GM18909 (cell line): Measurements from ENCODE around the gene ARHGAP35.
"Not testable (repeated sequence)": the region's sequence is repeated elsewhere in the genome, so short reads cannot be mapped to it uniquely, and the experiment has no call there.

ENCODE experiments used
- ATAC-seq: cut with Tn5 transposase; IDR thresholded peaks from one replicate; pipeline ENCODE4 v1.9.1; 2021; ENCODE audit warnings: mild to moderate bottlenecking; ENCODE audit not compliant: unreplicated experiment, poor library complexity

The ARHGAP35 gene

DNA sequence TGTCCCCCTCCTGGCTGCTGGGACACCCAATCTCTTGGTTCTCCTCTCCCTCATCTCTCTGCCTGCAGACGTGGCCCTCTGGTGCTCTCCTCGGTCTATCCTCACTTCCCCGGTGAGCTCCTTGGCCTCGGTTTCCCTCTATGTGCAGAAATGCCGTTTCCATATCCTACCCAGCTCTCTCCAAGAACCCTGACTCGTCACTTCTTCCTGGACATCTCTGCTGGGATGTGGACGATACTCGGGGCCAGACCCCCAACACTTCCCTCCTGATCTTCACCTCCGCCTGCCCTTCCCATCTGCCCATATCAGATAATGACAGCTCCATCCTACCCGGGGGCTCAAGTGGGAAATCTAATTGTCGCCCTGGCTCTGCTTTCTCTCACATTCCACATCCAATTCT lies 18.0 kb upstream of the ARHGAP35 start:
- ATAC-seq, result no peak

DNA sequence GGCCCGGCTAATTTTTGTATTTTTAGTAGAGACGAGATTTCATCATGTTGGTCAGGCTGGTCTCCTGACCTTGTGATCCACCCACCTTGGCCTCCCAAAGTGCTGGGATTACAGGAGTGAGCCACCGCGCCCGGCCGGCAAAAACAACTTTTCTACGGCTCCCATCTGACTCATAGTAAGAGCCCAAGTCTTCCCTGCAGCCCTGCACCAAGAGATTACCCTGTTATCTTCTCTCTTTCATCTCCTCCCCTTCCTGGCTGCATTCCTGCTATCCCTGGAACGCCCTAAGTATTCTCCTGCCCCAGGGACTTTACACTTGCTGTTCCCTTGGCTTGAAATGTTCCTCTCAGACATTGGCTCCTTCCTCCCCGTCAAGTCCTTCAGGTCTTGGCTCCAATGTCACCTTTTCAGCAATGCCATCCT lies 16.7 kb upstream of the ARHGAP35 start:
- ATAC-seq, result no peak

DNA sequence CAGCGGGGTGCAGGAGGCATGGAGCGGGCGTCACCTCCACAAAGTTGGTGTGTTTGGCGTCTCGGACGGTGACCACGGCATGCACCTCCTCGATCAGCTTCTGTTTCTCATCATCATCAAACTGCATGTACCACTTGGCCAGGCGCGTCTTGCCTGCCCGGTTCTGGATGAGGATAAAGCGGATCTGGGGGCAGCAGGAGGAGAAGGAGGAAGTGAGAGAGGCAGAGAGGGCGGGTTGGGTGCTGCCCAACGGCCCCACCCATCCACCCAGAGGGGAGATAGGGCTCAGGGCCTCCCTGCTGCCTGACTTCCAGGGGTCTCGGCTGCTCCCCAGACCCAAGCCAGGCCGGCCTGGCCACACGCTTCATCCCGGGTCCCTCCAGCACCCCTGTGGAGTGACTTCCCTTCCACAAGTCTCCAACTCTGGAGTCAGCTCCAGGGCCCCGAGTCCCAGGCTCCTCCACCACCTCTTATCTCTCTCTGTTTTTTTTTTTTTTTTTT lies 14.8 kb upstream of the ARHGAP35 start:
- ATAC-seq, result no peak

DNA sequence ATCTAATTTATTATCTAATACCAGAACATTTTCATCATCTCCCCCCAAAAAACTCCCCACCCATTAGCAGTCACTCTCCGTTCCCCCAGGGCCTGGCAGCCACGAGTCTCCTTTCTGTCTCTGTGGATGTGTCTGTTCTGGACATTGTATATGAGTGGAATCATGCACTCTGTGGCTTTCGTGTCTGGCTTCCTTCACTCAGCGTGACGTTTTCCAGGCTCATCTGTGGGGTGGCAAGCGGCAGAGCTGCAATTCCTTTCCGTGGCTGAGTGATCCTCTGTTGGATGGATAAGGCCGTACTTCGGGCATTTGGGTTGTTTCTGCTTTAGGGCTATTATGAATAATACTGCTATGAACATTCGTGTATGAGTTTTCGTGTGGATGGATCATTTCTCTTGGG lies 13.3 kb upstream of the ARHGAP35 start:
- no peak for ATAC-seq

DNA sequence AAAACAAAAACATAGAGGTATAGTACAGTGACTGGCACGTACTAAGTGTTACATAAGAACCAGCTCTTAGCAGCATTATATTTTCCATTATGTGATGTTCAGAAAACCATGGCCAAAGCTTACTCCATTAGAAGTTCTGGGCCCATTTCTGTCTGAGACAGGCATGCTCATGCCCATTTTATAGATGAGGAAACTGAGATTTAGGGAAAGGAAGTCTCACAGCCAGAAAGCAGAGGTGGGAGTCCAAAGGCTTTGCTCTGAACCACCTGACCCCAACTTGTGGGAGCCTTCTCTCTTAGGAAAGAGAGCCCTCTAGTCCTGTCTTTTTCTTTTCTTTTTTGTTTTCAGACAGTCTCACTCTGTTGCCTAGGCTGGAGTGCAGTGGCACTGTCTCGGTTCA lies 12.4 kb upstream of the ARHGAP35 start:
- ATAC-seq, result no peak

DNA sequence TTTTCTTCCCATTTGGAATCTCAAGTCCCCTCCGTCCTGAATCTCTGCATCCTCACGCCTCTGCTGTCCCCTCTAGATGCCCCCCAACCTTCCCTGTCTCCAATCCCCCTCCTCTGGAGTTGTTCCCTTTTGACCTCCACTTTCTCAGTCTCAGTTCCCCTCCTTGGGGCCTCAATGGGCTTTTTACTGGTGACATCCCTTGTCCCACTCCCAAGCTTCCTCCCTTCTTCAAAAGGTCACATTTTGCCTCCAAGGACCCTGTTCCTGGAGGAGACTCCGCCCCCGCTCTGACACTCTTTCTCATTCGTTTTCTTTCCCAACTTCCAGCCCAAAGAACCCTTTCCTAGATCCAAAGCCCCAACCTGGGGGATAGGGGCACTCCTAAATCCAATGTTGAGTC lies 11.2 kb upstream of the ARHGAP35 start:
- no peak for ATAC-seq

DNA sequence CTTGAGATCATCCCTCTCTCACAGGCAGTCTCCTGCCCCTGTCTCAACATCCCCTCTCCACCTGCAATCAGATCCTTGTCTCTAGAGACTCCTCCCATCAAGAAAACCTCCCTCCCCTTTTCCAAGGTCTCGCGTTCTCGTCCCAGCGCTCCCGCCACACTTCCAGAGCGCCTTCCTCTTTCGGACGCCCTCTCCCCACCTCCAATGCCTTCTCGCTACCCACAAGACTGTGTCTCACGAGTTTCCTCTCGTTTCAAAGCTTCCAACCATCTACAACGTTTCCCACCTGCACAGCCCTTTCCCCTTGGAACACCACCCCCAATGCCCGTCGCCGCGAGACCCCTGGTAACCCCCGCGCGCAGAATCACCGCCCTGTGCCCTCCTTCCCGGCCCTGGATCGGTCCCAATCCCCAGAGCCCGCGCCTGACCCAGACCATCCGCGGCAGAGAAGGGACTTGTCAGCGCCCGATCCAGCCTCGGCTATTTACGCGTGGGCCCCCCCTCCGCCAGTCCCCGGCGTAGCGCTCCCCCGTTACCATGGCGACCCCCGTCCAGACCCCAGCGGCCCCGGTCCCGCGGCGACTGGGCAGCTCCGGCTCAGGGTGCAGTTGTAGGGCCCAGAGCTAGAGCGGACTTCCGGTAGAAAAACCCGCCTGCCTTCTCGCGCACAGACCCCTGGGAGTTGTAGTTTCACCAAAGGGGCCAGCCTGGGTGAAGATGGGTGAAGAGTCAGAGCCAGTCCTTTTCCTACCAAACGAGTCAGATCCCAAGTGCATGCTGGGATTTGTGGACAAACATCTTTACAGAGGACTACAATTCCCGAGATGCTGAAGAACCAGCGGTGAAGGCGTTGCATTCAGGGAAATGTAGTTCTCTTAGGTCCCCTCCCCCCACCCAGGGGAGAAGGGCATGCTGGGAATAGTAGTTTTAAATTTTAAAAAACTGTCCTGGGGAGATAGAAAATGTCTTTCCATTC lies 10.3 kb upstream of the ARHGAP35 start, which contains the start of gene AP2S1:
AP2S1 (minus strand) TSS at position 619 of the 976 bp plus-strand sequence; CDS start at position 539, 80 bp downstream.
- peak; percentile 92 for ATAC-seq

DNA sequence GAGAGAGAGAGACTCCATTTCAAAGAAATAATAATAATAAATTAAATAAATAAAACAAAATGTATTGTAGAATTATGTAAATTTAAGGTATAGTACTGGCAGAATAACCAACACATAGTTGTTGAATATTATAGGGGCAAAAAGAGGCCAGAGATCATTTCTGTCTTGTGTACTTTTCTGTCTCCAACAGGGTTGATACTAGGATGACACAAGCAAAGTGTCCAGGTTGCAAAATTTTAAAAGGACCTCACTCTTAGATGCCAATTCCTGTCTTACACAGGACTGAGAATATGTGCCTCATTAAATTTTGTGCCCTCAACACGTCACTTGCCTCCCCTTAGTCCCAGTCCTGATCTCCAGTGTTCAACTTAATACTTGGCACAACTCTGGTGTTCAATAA lies 8.0 kb upstream of the ARHGAP35 start:
- ATAC-seq, result no peak

DNA sequence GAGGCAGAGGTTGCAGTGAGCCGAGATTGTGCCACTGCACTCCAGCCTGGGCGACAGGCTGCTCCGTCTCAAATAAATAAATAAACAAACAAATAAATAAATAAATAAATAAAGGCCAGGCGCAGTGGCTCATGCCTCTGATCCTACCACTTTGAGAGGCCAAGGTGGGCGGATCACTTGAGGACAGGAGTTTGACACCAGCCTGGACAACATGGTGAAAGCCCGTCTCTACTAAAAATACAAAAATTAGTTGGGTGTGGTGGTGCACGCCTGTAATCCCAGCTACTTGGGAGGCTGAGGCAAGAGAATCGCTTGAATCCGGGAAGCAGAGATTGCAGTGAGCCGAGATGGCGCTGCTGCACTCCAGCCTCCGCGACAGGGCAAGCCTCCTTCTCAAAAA lies 6.1 kb upstream of the ARHGAP35 start:
- not testable (repeated sequence) for ATAC-seq

DNA sequence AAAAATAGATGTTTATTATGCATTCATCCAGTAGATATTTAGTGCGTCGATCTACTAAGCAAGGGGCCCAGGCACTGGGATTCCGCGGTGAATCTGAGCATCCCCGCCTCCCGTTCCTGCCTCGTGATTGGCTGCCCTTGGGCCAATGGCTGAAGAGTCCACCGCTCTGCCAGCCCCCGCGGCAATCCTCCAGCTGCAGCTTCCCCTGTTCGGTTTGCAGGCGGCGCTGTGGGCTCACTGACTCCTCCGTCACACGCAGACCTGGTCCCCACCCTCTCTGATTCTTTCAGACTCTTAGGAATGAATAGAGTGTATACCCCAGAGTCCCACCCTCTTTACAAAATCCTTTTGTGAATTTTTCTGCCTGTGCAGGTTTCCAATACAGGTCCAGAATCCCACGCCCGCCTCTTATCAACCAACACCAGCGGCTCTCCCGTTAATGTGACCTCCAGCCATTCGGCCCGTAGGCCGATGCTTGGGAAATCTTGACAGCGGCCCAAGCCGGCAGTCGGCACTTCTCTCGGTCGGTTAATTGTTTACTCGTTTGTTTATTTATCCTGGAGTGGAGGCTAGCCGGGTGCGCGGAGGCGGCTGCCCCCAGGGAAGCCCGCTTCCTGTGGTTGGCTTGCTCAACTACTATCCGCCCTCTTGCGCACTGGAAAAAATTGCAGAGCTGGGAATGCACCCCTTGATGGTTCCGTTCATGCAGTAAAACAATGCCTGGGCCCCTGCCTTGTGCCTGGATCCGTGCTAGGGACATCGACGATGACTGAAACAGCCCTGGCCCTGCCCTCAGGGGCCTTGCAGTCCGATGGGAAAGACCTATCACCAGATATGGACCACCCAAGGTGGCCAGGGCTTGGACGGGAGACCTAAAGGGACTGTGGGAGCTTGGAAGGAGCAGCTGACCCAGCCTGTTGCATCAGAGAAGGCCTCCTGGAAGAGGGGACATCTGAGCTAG lies 4.5 kb upstream of the ARHGAP35 start:
- ATAC-seq, result peak; percentile 36

DNA sequence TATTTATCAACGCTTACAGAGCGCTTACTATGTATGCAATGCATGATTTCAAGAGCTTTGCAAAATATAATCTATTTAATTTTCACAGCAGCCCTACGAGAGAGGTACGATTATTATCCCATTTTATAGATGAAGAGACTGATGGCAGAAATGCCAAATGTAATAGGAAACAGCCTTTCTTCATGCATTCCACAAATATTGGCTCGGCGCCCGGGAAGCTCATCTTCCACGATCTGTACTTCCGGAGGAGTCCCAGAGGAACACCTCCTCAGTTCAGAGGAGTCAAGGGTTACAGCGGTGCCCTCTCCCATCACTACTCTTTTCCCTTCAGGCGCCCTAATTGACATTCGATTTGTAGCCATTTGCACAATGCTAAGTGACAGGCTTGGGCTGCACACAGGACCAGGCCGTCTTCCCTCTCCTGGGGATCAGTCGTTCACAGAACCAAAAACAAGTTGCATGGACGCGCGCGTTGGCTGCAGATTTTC lies 1.1 kb upstream of the ARHGAP35 start:
- no peak for ATAC-seq

DNA sequence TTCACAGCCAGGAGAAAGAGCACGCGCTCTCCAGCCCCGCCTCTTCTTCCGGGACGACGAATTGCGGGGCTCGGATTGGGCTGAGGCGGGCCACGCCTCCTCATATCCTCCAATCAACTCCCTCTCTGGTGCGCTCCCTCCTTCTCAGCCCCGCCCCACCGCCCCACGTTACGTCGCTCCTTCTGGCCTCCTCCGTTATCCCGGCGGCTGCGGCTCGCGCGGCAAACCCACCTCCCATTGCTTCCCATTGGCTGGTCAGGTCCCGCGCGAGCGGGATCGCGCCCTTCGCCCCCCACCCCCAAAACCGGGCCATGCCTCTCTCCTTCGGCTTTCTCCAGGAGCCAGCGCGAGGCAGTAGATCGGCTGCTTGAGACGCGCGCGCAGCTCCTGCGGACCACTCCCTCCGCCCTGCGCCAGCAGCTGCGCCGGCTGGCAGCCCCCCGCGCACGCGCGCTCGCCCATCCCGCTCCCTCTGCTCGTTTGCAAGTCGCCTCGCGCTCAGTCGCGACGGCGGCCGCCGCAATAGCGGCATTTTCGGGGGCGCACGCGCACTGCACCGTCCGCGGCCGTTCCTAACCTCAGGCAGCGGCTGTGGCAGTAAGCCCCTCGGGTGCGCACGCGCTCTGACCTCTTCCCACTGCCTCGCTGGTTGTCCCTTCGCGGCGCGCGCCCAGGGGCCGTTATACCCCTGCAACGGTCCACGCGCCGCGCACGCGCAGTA lies 512 bp upstream of the ARHGAP35 start:
- peak; percentile 81 for ATAC-seq

DNA sequence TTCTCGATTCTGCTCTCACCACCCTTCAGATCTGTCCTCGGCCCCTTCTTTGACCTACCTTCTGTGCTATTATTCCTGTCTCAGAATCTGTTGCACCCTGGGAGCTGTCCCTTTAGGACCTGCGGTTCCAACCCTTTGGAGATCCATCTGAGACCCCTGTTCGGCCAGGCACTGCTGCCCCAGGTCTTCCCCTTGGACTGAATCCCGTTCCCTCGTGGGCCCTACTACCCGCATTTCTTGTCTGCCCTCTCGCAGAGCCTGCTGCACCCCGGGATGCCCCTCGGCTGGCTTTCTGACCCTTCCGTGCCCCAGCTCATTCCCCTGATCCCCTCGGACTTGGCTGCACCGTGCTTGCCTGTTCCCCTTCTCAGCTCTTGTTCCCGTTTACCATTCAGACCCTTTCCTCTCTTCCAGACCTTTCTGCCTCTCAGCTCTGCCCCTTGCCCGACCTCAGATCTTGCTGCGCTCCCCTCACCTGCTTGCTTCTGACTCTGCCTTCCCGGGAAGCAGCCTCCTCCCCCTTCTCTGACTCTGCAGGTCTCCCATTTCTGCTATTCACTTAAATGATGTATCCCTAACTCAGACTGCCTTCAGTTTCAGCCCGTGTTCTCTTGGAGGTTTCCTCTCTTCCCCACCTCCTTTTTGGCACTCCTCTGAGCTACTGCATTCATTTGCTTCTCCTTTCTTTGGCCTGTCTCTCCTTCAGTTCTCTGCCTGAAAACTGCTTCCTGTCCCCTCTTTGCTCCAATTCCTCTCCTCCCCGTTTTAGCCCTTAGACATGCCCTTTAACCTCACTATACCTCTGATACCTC lies 1.1 kb downstream of the ARHGAP35 start:
- ATAC-seq, result no peak

DNA sequence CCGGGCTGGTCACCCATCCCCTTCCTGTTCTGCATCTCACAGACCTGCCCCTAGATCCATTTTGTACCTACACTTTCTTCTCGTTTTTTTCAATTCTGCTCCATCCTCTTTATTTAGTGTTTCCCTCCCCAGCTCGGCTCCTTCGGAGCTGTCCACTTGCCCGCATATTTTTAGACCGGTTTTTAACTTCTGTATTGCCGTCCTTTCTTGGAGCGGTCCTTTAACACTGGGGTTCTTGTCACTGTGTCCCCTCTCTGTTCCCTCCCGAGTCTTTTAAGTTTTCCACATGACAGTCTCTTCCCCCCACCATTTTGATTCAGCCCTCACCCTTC lies 1.7 kb downstream of the ARHGAP35 start:
- no peak for ATAC-seq

DNA sequence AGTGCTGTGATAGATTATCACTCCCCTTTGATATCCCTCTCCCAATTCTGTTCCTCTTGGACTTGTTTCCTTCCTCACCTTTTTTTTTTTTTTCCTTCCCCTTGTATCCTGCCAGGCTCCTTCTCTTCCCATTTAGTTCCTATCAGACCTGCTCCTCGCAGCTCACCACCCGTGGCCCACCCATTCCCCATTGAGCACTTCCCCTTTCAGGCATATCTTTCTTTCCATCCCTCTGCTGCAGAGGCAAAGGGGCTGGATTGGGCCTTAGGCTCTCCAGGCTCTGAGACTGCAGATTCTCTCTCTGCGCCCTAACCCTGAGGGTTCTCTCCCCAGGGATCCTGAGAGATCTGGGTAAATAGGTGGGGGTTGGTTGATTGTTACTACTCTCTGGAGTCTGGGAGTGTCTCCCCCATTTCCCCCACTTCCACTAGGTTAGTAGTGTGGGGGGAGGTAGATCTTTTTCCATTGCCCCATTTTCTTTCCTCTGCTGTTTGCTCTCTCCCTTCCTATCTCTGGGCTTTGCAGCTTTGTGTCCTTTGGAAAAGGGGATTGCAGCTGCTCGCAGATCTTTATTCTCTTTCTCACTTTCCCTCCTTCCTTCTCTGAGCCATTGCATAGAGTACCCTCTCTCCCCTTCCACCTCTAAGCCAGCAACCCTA lies 2.3 kb downstream of the ARHGAP35 start:
- ATAC-seq, result no peak

DNA sequence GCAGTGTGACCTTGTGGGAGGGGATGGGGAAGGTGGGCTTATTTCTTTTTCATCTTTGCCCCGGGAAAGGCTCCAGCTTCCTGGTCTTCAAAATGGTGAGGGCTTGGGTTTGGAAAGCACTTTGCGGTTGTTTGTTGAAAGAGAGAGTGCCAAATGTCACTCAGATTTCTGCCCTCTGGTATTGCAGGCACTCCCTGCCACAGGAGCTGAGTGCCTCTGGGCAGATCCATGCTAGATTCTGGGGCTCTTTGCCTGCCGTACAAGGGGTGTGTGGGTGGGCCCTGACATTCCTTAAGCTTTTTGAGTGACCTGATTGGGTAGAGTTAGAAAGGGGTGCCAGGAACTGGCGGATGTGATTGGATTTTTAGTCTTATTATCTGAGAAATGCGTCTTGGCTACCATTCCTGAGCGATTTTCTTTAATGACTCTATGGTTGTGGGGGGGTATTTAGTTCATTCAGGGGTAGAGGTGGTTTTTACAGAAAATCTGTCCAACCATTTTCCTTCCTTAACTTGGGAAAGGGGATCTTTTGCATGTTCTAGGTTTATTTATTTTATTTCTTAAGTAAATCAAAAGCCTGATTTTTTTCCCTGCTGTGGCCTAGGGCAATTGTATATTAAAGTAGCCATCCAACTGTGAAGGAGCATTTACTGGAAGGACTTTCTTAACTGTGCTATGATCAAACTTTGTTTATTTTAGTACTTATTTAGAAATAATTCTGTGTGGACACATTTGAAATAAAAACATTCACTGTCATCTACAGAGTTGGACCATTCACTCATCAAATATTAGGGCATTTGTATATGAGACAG lies 3.2 kb downstream of the ARHGAP35 start:
- no peak for ATAC-seq

DNA sequence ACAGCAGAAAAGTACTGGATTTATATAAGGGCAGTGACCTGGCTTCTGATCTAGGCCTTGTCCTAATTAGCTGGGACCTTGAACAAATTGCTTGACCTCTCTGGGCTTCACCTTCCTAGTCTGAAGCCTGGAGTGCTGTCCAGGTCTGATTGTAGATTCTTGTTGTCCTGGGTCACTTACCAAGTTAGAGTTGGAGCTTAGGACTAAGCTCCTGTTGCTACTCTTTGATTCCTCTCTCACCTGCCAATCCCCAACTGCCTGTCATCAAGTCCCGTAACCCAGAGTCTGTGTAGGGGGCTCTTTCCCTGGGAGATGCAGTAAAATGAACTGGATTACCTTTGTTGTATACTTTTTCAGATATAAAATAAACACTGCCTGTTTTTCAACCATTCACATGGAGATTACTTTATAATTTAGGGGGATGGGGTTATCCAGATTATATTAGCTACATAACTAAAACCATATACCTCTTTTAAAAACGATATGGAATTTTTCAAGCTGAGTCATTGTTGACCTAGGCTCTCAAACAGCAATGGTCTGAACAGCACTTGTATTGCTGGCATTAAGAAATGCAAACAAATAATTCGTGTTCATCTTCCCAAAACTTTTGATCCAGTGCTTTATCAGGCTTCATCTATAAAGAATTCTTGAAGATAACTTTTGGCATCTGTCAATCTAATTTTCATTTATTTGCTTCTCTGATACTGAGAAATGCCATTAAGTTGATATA lies 5.8 kb downstream of the ARHGAP35 start:
- ATAC-seq, result no peak
